Psoas muscle (tissue), 8 donors: ENCODE results near the gene MARK3. TPM values are rescaled to one million over a fixed set of nuclear protein-coding genes. Genes with fewer than 3 reads are reported as not detected.

ENCODE experiments used
- ATAC-seq, 4 donors: fragments of 200-7000 bp; cut with Tn5 transposase; one replicate each; pipeline ENCODE4 v1.9.1; 2020; ENCODE audit warnings: moderate library complexity in 3 of 4, mild to moderate bottlenecking in 2 of 4
- DNase-seq, 2 donors: peaks; one replicate each; pipeline ENCODE4 v3.0.0-alpha.2; 2020
- H3K27ac ChIP-seq: fragments of 200-600 bp; one replicate; pipeline ENCODE4 v1.8.0; 2022
- H3K27me3 ChIP-seq, 3 donors: fragments of 200-600 bp in 1 of 3; one replicate each; pipeline versions ENCODE4 v1.6.1 to v1.8.0; 2013 to 2022; ENCODE audit warnings: low read length in 2 of 3, mild to moderate bottlenecking in 2 of 3, moderate library complexity in 1 of 3; ENCODE audit not compliant: insufficient read depth in 3 of 3
- H3K36me3 ChIP-seq, 2 donors: fragments of 200-600 bp in 1 of 2; one replicate each; pipeline versions ENCODE4 v1.6.1 to v1.8.0; 2013 to 2022; ENCODE audit warnings: low read depth in 1 of 2, mild to moderate bottlenecking in 1 of 2, moderate library complexity in 1 of 2; ENCODE audit not compliant: insufficient read depth in 1 of 2
- H3K4me1 ChIP-seq: fragments of 200-600 bp; one replicate; pipeline ENCODE4 v1.8.0; 2022
- H3K4me3 ChIP-seq: fragments of 200-600 bp; one replicate; pipeline ENCODE4 v1.8.0; 2022; ENCODE audit warnings: mild to moderate bottlenecking
- H3K9me3 ChIP-seq: fragments of 200-600 bp; one replicate; pipeline ENCODE4 v1.8.0; 2022
- WGBS, 3 donors: extraction: QIAGEN DNeasy Blood & Tissue Kit; methylation state at CpG; one replicate each; pipeline versions ENCODE4 v1.1.6 to v1.1.7; 2013; 5-methylcytosine and 5-hydroxymethylcytosine counted together
- intact Hi-C, 2 donors: fragments of 100-400 bp; cut with DNase I; formaldehyde crosslinking; loops; one replicate each; pipeline versions ENCODE4 v1.11.0 to v1.14.2; 2022
- polyA plus RNA-seq, 3 donors: library from polyadenylated mRNA; stranded (reverse); fragments of 200-250 nt; gene quantifications; one replicate each; pipeline ENCODE4 v1.2.3, GENCODE V29; 2013
- total RNA-seq, 4 donors: library from RNA; stranded (reverse); fragmentation: NEBNext Ultra II Directional in 2 of 4; extraction: Animal tissue kit (Norgen Biotek cat#: 25700) in 2 of 4; gene quantifications; one replicate each; pipeline versions ENCODE4 v1.2.1 to v1.2.4, GENCODE V29; 2021 to 2023
- TF ChIP-seq, protein P1 (sequence below): fragments of 200-600 bp; IDR thresholded peaks from one replicate; pipeline ENCODE4 v1.8.0; 2022; ENCODE audit warnings: antibody characterized with exemption
- donor health status: healthy with polysubstance abuse.
- donor health status: DM: no; HTN: no; CAD: no; lungs with moderate emphysema.
- donor health status: Bipolar disorder and iron deficiency.
- donor health status: healthy.
- donor health status: DM: yes; HTN: yes; CAD: no.
- donor health status: DM: no; HTN: no; CAD: no.
- donor health status: DM: no; HTN: no; CAD: no.
- donor health status: DM: yes; HTN: yes; CAD: no.

The MARK3 gene
- total and polyA plus RNA-seq, 7 donors, result 46.1 to 89.2 (median 63.9) TPM

DNA sequence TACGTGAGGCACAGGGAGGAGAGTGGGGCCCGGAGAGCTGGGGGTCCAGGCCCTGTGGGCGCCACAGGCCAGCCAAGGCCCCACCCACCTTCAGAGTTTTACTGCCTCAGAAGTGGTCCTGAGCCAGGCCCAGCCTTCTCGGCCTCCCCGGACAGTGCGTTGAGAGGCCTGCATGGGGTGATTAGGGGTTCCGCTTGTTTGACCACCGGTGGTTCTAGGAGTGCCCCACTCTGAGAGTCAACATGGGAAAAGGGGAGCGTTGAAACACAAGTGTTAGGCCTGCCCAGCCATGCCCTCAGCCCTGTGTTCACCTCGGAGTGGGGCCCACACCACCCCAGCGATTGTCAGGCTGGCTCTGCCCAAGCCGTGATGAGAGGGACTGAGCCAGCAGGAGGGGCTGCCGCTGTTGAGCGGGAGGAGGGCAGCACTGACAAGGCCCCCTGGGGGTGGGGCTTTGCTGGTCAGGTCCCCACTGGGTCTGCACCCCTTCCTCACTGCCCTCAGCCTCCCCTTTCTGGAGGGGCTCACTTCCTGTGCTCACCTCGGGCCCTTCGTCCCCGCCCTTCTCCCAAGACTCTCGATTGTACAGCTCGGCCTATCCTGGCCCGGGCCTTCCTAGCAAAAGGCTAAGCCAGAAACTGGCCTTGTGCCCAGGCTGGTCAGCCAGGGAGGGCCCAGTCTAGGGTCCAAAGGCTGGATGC lies 132.7 kb downstream of the MARK3 start:
- intact Hi-C loops, result loop anchor here (1.0 to 2.0 kb wide), 2 partner anchors 29 kb away; no protein-coding TSS in a partner anchor
- ATAC-seq, result no peak
- Histone ChIP-seq H3K9me3 (no peaks in the 10 kb centered on the region), H3K27ac (no peak overlapping the region), H3K36me3 (no peaks in the 10 kb centered on the region), H3K4me1 (peaks cover 28% of the 10 kb centered on the region), H3K4me3 (no peak overlapping the region), H3K27me3 (peaks cover 0 to 19% (median 15%) of the 10 kb centered on the region in 3 donors)
- peak in 1 of 2 donors; percentile 59 for DNase-seq
- 28 to 34% (median 33%) methylated on average over 19 to 20 of the region's 20 CpGs for WGBS, 3 donors
- TF ChIP-seq, protein P1, sequence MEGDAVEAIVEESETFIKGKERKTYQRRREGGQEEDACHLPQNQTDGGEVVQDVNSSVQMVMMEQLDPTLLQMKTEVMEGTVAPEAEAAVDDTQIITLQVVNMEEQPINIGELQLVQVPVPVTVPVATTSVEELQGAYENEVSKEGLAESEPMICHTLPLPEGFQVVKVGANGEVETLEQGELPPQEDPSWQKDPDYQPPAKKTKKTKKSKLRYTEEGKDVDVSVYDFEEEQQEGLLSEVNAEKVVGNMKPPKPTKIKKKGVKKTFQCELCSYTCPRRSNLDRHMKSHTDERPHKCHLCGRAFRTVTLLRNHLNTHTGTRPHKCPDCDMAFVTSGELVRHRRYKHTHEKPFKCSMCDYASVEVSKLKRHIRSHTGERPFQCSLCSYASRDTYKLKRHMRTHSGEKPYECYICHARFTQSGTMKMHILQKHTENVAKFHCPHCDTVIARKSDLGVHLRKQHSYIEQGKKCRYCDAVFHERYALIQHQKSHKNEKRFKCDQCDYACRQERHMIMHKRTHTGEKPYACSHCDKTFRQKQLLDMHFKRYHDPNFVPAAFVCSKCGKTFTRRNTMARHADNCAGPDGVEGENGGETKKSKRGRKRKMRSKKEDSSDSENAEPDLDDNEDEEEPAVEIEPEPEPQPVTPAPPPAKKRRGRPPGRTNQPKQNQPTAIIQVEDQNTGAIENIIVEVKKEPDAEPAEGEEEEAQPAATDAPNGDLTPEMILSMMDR, result no peak

- Histone ChIP-seq H3K4me3 (no peak overlapping the region), H3K9me3 (no peaks in the 10 kb centered on the region), H3K36me3 (no peaks in the 10 kb centered on the region), H3K27ac (no peak overlapping the region), H3K27me3 (peaks cover 0 to 24% (median 15%) of the 10 kb centered on the region in 3 donors), H3K4me1 (peaks cover 26% of the 10 kb centered on the region)
- TF ChIP-seq, protein P1, result peak; percentile 91
- WGBS, 3 donors, result 30 to 41% (median 36%) methylated on average over 9 of the region's 9 CpGs
- DNase-seq (peak; percentile 71 to 86), ATAC-seq (peak; percentile 53 to 78 (median 65))
- intact Hi-C loops, result loop anchor here (1.0 to 2.0 kb wide), 2 partner anchors 28 to 29 kb away; no protein-coding TSS in a partner anchor
Measured at GRCh38 chr14:103518422-103519042, 133.3 kb downstream of the MARK3 start.

DNA sequence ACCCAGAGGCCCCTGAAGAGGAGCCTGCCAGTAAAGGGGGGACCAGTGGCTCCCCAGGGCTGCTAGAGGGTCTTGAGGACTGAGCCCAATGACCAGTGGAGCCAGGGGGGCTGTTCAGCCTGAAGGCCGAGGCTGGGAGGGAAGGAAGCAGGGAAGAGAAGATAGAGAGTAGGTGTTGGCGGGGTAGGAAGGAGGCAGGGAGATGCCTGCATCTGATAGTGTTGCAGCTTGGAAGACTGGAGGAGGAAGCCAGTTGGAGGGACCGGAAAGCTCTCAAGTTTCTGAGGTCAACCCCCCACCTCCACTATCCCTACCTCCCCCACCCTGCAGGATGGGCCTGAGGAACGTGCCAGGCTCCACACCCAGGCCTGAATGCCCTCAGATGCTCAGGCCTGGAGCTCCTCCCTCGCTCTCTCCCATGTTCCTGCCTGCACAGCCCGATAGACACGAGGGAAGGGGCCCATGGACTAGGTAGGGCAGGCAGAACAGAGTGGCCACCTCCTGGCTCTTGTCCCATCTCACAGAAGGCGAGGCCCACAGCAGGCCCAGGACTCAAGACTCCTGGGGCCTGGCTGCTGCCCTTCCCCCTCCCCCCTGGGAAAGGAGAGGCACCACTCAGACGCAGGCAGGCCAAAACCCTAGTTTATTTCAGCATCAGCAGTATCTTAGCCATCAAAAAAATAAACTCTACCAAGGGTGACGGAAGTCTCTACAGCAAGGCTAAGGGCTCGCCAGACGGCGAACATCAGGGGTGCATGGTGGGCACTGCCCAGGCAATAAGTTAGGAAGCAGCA lies 134.0 kb downstream of the MARK3 start:
- WGBS, 3 donors, result 46 to 55% (median 49%) methylated on average over 13 of the region's 13 CpGs
- intact Hi-C loops, result loop anchor here in 1 of 2 donors (2.0 kb wide), 1 partner anchor 28 kb away; no protein-coding TSS in a partner anchor

DNA sequence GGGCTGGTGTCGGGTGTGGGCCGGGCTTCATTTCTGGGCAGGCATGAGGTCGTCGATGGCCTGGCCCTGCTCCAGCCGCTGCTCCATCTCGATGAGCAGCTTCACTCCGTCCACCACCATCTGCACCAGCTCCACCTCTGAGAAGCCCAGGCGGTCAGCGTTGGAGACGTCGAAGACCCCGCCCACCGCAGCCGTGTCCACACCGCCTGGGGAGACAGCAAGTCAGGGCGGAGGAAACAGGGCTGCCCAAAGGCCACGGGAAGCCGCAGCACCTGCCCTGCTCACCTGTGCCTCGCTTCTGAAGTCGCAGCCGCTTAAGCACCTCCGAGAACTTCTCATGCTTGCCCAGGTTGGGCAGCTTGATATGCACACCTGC lies 134.6 kb downstream of the MARK3 start:
- intact Hi-C loops, result loop anchor here in 1 of 2 donors (2.0 kb wide), 1 partner anchor 27 kb away; no protein-coding TSS in a partner anchor
- no peaks in the 10 kb centered on the region for H3K36me3 ChIP-seq
- ATAC-seq (no peak), DNase-seq (peak in 1 of 2 donors; percentile 65)
- 61 to 76% (median 69%) methylated on average over 22 of the region's 22 CpGs for WGBS, 3 donors
- H3K27me3 ChIP-seq, result peaks cover 0 to 24% (median 15%) of the 10 kb centered on the region in 3 donors
- H3K27ac ChIP-seq, result no peak overlapping the region
- TF ChIP-seq, protein P1, result no peak
- H3K4me3 ChIP-seq, result no peak overlapping the region
- H3K9me3 ChIP-seq, result no peaks in the 10 kb centered on the region
- H3K4me1 ChIP-seq, result peaks cover 22% of the 10 kb centered on the region

More for the DNA sequence above, 134.0 kb downstream of the MARK3 start:
- Histone ChIP-seq H3K27ac (no peak overlapping the region), H3K27me3 (peaks cover 0 to 24% (median 15%) of the 10 kb centered on the region in 3 donors), H3K9me3 (no peaks in the 10 kb centered on the region), H3K4me1 (peaks cover 22% of the 10 kb centered on the region), H3K4me3 (no peak overlapping the region), H3K36me3 (no peaks in the 10 kb centered on the region)
- no peak for DNase-seq
- no peak for ATAC-seq
- TF ChIP-seq, protein P1, result no peak
